Activated CD8-positive, alpha-beta memory T cell treated with anti-CD3 and anti-CD28 coated beads, Interleukin-2, amount 50 U/mL, for 4 hours (primary cell): ENCODE results near the gene ASXL1.
"Not testable (repeated sequence)": the region's sequence is repeated elsewhere in the genome, so short reads cannot be mapped to it uniquely, and the experiment has no call there.

ENCODE experiments used
- DNase-seq: peaks from one replicate; pipeline ENCODE4 v3.0.0-alpha.2; 2020

The ASXL1 gene

GRCh38 chr20:32363492-32363891, 5.4 kb downstream of the ASXL1 start:
- DNase-seq: no peak

- no peak for DNase-seq
Observed at GRCh38 chr20:32364554-32365208, 6.5 kb downstream of the ASXL1 start.

GRCh38 chr20:32365564-32365963, 7.4 kb downstream of the ASXL1 start:
- DNase-seq: no peak

DNA sequence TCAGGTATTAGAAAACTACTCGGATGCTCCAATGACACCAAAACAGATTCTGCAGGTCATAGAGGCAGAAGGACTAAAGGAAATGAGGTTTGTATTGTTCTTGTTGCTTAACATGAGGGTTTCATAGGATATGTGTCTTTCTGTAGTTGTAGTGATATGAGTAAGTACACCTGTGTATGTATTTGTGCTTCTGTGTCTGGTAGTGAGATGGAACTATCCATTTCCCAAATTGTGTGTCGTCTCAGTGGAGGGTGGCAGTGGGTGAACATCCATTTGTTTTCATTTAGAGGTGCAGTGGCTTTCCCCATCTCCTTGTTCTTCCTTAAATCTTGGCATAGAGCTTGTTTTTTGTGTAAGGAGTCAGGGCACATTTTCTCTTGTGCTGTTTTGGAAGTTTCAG, 8.2 kb downstream of the ASXL1 start:
- no peak for DNase-seq

DNA sequence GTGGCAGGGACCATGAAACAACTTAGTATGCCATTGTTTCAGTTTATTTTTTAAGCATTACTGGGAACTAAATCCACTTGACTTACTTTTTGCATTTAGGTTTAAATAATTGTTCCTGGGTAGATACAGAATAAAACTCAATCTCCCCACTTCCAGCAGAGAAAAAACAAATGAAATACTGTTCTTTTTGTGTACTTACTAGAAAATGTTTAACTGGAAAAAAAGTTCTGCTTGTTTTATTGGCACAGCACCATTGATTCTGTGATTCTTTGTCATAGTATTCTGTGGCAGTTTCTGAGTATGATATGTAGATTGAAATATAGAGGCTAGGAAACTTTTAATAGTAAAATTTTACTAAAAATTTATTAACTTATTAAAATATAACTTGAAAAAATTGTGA, 10.2 kb downstream of the ASXL1 start:
- DNase-seq: no peak

GRCh38 chr20:32368925-32369324, 10.8 kb downstream of the ASXL1 start:
- DNase-seq: no peak

GRCh38 chr20:32370897-32371296, 12.8 kb downstream of the ASXL1 start:
- DNase-seq: no peak

DNA sequence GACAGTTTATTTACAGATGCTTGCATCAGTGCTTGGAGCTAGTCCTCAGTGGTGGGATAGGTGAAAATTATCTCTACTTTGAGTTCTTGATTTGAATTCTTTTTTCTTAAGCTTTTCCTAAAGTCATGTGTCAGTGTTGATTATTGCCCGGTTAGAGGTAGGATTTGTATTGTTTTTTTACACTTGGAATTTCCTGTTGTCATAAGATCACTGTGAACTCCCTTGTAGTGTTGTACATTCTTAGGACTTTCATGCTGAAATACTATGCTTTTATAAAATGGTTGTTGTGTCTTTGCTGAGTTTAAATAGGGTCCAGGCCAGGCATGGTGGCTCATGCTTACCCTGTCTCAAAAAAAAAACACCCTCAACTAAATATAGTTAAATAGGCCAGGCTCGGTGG, 20.3 kb downstream of the ASXL1 start:
- DNase-seq: no peak

DNA sequence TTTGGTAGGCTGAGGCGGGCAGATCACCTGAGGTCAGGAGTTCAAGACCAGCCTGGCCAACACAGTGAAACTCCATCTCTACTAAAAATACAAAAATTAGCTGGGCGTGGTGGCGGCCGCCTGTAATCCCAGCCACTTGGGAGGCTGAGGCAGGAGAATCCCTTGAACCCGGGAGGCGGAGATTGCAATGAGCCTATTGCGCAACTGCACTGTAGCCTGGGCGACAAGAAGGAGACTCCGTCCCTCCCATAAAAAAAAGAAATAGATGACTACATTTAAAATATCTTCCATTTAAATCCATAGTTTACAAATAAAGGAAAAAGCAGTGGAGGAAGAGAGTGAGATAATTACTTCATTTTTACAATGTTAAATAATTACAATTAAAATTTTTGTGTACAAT, 21.9 kb downstream of the ASXL1 start:
- DNase-seq: not testable (repeated sequence)

- no peak for DNase-seq
Observed at GRCh38 chr20:32380745-32381144, 22.6 kb downstream of the ASXL1 start.

GRCh38 chr20:32382102-32382950, 24.2 kb downstream of the ASXL1 start:
- DNase-seq: no peak

DNA sequence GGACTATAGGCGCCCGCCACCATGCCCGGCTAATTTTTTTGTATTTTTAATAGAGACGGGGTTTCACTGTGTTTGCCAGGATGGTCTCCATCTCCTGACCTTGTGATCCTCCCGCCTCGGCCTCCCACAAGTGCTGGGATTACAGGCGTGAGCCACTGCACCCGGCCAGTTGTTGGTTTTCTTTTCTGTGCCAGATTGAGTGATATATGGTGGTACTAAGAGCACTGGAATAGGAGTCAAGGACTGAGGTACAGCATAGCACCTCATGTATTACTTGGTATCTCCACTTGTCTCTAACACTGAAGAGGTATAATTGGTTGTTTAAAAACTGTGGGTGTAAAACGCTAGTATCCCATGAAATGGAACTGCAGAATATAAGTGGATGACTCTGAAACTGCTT, 25.3 kb downstream of the ASXL1 start:
- DNase-seq: not testable (repeated sequence)

- DNase-seq: no peak
Observed at GRCh38 chr20:32385541-32385940, 27.4 kb downstream of the ASXL1 start.

DNA sequence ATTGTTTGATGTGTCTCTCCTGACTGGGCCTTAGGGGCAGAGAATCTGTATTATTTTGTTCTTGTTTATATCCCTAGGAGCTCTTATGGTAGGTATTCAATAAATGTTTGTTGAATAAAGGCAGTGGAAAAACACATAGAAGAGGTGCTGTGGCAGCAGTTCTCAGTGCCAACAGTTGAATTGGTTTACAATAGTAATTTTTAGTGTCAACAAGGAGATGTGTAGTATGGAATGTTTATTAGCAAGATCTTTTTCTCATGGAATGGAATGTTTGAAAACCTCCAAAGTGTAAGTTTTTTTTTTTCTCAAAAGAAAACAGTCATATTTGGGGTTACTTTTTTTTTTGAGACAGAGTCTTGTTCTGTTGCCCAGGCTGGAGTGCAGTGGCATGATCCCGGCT, 28.0 kb downstream of the ASXL1 start:
- DNase-seq: no peak

DNA sequence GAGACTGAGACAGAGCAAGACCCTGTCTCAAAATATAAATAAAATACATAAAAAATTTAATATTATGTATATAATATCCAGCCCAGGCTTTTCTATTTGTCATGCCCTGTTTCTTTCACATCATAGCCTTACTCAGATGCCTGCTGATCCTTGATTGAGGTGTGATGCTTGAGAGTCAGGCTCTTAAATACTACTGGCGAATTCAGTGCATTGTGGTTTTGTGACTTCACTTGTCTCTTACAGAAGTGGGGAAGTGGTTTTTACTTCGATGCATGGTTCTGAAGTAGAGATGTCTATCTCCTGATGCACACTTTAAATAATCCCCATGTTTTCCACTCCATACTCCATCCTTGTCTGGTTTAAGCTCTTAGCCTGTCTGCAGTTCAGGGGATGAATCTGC, 29.1 kb downstream of the ASXL1 start:
- DNase-seq: no peak

DNA sequence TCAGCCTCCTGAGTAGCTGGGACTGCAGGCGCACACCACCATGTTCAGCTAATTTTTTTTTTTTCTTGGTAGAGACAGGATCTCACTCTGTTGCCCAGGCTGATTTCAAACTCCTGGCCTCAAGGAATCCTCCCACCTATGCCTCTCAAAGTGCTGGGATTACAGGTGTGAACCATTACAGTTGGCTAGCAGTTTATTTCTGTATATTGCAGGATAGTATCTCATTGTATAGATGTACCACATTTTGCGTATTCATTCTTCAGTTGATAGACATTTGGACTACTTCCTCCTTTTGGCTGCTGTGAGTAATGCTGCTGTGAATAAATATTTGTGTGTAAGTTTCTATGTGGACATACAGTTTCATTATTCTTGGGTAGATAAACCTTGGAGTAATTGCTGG, 32.9 kb downstream of the ASXL1 start:
- DNase-seq: no peak

DNA sequence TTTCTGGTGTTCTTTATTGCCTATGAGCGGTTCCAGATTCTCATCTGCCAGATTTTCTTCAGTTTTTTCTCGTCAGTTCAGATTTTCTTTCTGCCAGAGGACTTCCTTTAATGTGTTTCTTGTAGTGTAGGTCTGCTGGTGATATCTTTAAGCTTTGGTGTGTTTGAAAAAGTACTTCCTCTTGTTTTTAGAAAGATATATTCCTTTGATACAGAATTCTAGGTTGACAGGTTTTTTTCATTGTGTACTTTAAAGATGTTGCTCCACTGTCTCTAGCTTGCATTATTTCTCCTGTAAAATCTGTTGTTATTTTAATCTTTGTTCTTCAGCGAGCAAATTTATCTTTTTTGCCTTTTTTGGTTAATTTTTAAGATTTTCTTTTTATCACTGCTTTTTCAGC, 36.9 kb downstream of the ASXL1 start:
- no peak for DNase-seq

- DNase-seq: no peak
Observed at GRCh38 chr20:32396646-32397160, 38.6 kb downstream of the ASXL1 start.

GRCh38 chr20:32397567-32398084, 39.5 kb downstream of the ASXL1 start:
- DNase-seq: no peak

DNA sequence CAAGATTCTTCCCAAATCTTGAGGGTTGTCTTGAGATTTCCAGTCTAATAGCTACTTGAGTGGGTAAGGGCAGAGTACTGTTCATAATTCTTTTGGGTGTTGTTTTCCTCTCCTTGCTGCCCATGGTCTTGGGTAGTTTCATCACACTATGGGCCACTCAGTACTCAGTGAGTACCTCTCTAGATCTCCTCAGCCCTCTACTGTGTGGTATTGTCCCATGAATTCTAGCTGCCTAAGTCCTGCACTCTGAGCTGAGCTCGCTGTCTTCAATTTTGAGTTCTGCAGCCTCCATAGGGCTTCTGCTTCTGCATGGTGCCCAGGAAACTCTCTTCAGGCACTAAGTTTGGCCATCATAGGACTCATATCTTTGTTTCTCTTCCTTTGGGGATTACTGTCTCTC, 42.3 kb downstream of the ASXL1 start:
- no peak for DNase-seq

DNA sequence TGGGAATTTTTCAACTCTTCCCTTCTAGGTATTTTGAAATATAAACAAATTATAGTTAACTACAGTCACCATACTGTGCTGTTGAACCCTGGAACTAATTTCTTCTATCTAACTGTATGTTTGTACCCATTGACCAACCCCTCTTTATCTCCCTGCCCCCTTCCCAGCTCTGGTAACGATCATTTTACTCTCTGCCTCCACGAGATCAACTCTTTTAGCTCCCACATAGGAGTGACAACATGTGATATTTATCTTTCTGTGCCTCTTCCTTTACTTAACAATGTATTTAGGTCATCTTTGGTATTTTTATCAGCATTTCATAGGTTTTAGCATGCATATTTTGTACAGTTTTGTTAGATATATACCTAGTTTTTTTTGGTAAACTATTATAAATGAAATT, 45.9 kb downstream of the ASXL1 start:
- DNase-seq: no peak

- no peak for DNase-seq
Observed at GRCh38 chr20:32406701-32407100, 48.6 kb downstream of the ASXL1 start.

DNA sequence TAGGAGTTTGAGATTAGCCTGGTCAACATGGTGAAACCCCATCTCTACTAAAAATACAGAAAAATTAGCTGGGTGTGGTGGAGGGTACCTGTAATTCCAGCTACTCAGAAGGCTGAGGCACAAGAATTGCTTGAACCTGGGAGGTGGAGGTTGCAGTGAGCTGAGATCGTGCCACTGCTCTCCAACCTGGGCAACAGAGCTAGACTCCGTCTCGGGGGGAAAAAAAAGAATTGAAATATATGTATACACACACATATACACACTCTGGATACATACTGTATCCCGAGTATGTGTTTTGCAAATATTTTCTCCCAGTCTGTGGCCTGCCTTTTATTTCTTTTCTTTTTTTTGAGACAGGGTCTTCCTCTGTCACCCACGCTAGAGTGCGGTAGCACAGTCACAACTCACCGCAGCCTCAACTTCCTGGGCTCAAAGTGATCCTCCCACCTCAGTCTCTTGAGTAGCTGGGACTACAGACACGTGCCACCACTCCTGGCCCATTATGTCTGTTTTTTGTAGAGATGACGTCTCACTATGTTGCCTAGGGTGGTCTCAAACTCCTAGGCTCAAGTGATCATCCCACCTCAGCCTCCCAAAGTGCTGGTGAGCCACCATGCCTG, 49.1 kb downstream of the ASXL1 start:
- peak; percentile 67 for DNase-seq
